Endothelial cell of umbilical vein (primary cell): ENCODE data around the gene RASGRP4. TPM values are rescaled to one million over a fixed set of nuclear protein-coding genes. Genes with fewer than 3 reads are reported as not detected.

ENCODE experiments used
- BruUV-seq: library from RNA; stranded (reverse); fragments of 400-500 nt; replicated peaks from 2 replicates; lab custom pipeline; 2021; lab: Mats Ljungman, UMichigan
- CTCF ChIA-PET: fragments of 300-600, 350-600 bp; sonication (Branson Sonifier 250); formaldehyde crosslinking; loops from one replicate; lab custom pipeline; 2021; ENCODE audit warnings: antibody characterized with exemption, inconsistent platforms; lab: Charles Lee
- POLR2A ChIA-PET: fragments of 300-600, 350-600 bp; sonication (Branson Sonifier 250); formaldehyde crosslinking; loops from one replicate; lab custom pipeline; 2021; ENCODE audit warnings: antibody characterized with exemption, inconsistent platforms; lab: Charles Lee
- DNase-seq: peaks from one replicate; pipeline ENCODE4 v3.0.0-alpha.2; 2011; ENCODE audit warnings: low read depth, low spot score
- FAIRE-seq: peaks from 2 replicates; lab custom pipeline; 2011; peaks lifted over from hg19 to GRCh38; lab: Jason Lieb, UNC
- H2AFZ ChIP-seq: 2 replicates; pipeline ENCODE4 v1.6.0; 2012; ENCODE audit warnings: low read depth, low read length, control low read depth, inconsistent platforms
- H3K27ac ChIP-seq: 2 replicates; pipeline ENCODE4 v1.5.1; 2011; ENCODE audit warnings: low read depth, mild to moderate bottlenecking, control low read depth, low read length, moderate library complexity; ENCODE audit not compliant: insufficient read depth
- H3K27me3 ChIP-seq, 2 experiments: 2 replicates each; pipeline versions ENCODE4 v1.6.0 to v1.6.1; 2011; ENCODE audit warnings: low read length in 2 of 2, mixed read lengths in 1 of 2; ENCODE audit not compliant: control insufficient read depth in 2 of 2, insufficient read depth in 2 of 2
- H3K36me3 ChIP-seq, 2 experiments: 2 replicates in 1 of 2; 3 replicates in 1 of 2; pipeline ENCODE4 v1.5.1; 2011; ENCODE audit warnings: low read length in 2 of 2, mild to moderate bottlenecking in 1 of 2, moderate library complexity in 1 of 2; ENCODE audit not compliant: control insufficient read depth in 2 of 2, insufficient read depth in 2 of 2; ENCODE audit errors: extremely low read depth in 1 of 2
- H3K4me1 ChIP-seq: 3 replicates; pipeline ENCODE4 v1.5.1; 2011; ENCODE audit warnings: mild to moderate bottlenecking, low read length; ENCODE audit not compliant: control insufficient read depth, insufficient read depth; ENCODE audit errors: extremely low read depth
- H3K4me2 ChIP-seq: 2 replicates; pipeline ENCODE4 v1.6.1; 2011; ENCODE audit warnings: low read length, control low read depth, mixed read lengths; ENCODE audit not compliant: insufficient read depth
- H3K4me3 ChIP-seq, 3 experiments: fragments of 200-600 bp in 1 of 3; sonication (generic), shearing (Covaris generic) in 1 of 3; replicated peaks in 1 of 3; 2 replicates each; pipeline ENCODE4 v1.5.1; 2011 to 2016; ENCODE audit warnings: control low read depth in 3 of 3, low read length in 3 of 3, mild to moderate bottlenecking in 2 of 3, inconsistent platforms in 1 of 3, low read depth in 1 of 3, moderate library complexity in 1 of 3; ENCODE audit not compliant: insufficient read depth in 1 of 3
- H3K79me2 ChIP-seq: 2 replicates; pipeline ENCODE4 v1.6.0; 2012; ENCODE audit warnings: low read length, inconsistent platforms; ENCODE audit not compliant: control insufficient read depth, insufficient read depth
- H3K9ac ChIP-seq: replicated peaks from 2 replicates; pipeline ENCODE3; 2011; ENCODE audit warnings: low read length, control low read depth; ENCODE audit not compliant: insufficient read depth; ENCODE audit errors: extremely low read depth
- H3K9me1 ChIP-seq: replicated peaks from 3 replicates; pipeline ENCODE4 v1.6.0; 2011; ENCODE audit warnings: mild to moderate bottlenecking, low read length; ENCODE audit not compliant: control insufficient read depth, insufficient read depth; ENCODE audit errors: extremely low read depth
- H3K9me3 ChIP-seq: replicated peaks from 2 replicates; pipeline ENCODE4 v1.5.1; 2012; ENCODE audit warnings: low read length, inconsistent platforms; ENCODE audit not compliant: control insufficient read depth, insufficient read depth
- H4K20me1 ChIP-seq: replicated peaks from 2 replicates; pipeline ENCODE3; 2011; ENCODE audit warnings: mild to moderate bottlenecking, low read length; ENCODE audit not compliant: control insufficient read depth, insufficient read depth; ENCODE audit errors: extremely low read depth
- EZH2 ChIP-seq: IDR thresholded peaks from 2 replicates; pipeline ENCODE4 v1.6.1; 2012; ENCODE audit warnings: borderline replicate concordance, low read depth, mild to moderate bottlenecking, moderate library complexity, low read length, inconsistent platforms; ENCODE audit not compliant: severe bottlenecking
- FOS ChIP-seq: IDR thresholded peaks from 2 replicates; pipeline ENCODE4 v1.6.1; 2011; ENCODE audit warnings: mild to moderate bottlenecking, low read length, moderate library complexity, borderline replicate concordance; ENCODE audit not compliant: insufficient read depth
- GATA2 ChIP-seq: IDR thresholded peaks from 2 replicates; pipeline ENCODE4 v1.7.0; 2011; ENCODE audit warnings: low read depth, mild to moderate bottlenecking, moderate library complexity, mixed read lengths, low read length; ENCODE audit not compliant: insufficient read length, insufficient read depth
- JUN ChIP-seq: IDR thresholded peaks from 2 replicates; pipeline ENCODE4 v1.6.1; 2011; ENCODE audit warnings: borderline replicate concordance, low read depth; ENCODE audit not compliant: insufficient read length, insufficient read depth
- MYC ChIP-seq: IDR thresholded peaks from one replicate; pipeline ENCODE4 v1.6.1; 2011; ENCODE audit warnings: mild to moderate bottlenecking, low read depth, low read length
- POLR2A ChIP-seq: IDR thresholded peaks from 2 replicates; pipeline ENCODE4 v1.6.1; 2012; ENCODE audit warnings: low read depth, mild to moderate bottlenecking, control low read depth, low read length
- POLR2AphosphoS5 ChIP-seq: IDR thresholded peaks from 2 replicates; pipeline ENCODE4 v1.6.1; 2012; ENCODE audit warnings: low read depth, mild to moderate bottlenecking, control low read depth, low read length, moderate library complexity; ENCODE audit not compliant: insufficient read depth
- dilution Hi-C: fragments of 300-500 bp; cut with MboI; formaldehyde crosslinking; loops from one replicate; pipeline ENCODE4 v1.15.0; 2019; ENCODE audit warnings: low sequenced_read_pairs; ENCODE audit not compliant: extremely low pct_ligation_motif_present
- intact Hi-C: fragments of 100-400 bp; cut with micrococcal nuclease; formaldehyde crosslinking; loops from one replicate; pipeline ENCODE4 v1.10.0; 2022
- polyA plus RNA-seq, 4 experiments: library from polyadenylated mRNA; depleted of rRNA in 3 of 4; stranded (reverse) in 3 of 4; unstranded in 1 of 4; fragments of >200 nt; gene quantifications; 2 replicates each; pipeline versions ENCODE4 v1.2.1 to v1.2.3, GENCODE V29; 2011 to 2012; ENCODE audit warnings: missing spikeins in 1 of 4
- total RNA-seq: library from RNA; stranded (reverse); gene quantifications from 2 replicates; pipeline ENCODE4 v1.2.3, GENCODE V29; 2021
- TF ChIP-seq, protein P1 (sequence below), 2 donors: IDR thresholded peaks; 1 replicate in 1 of 2; 2 replicates in 1 of 2; pipeline ENCODE4 v1.5.1; 2011; ENCODE audit warnings: low read length in 2 of 2, mild to moderate bottlenecking in 2 of 2, moderate library complexity in 2 of 2, control low read depth in 1 of 2, inconsistent platforms in 1 of 2, low read depth in 1 of 2; ENCODE audit not compliant: insufficient read depth in 1 of 2; ENCODE audit errors: extremely low read depth in 1 of 2
- TF ChIP-seq, protein P2 (sequence below): IDR thresholded peaks from 2 replicates; pipeline ENCODE4 v1.6.1; 2011; ENCODE audit not compliant: insufficient read depth, insufficient read length

The RASGRP4 gene
- total and polyA plus RNA-seq, 2 donors (not counting 3 experiments of a cell fraction or from before 2014, with no cell fraction given), result not detected

DNA sequence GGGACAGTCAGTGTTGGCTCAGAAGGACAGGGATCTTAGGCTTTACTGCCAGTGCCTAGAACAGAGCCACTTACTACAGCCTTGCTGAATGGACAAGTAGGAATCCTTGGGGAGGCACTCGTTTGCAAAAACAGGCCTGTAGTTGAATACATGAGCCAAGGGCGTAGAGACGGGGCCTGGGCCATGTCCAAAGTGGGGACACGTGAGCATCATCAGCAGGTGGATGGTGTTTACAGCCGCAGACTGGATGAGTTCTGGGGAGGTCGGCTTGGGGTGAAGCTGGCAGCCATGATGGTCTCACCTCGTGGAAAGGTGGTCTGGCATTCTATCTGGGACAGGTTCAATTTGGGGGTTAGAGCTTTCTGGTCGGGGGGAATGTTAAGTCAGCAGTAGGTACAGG is 25.0 kb upstream of the RASGRP4 start:
- Histone ChIP-seq H3K9me1 (no peaks in the 10 kb centered on the region), H2AFZ (no peak overlapping the region), H4K20me1 (no peaks in the 10 kb centered on the region), H3K27ac (no peak overlapping the region), H3K4me2 (no peak overlapping the region), H3K4me3 (no peak overlapping the region), H3K27me3 (no peaks in the 10 kb centered on the region), H3K9me3 (no peaks in the 10 kb centered on the region), H3K79me2 (no peaks in the 10 kb centered on the region), H3K36me3 (no peaks in the 10 kb centered on the region), H3K4me1 (no peaks in the 10 kb centered on the region), H3K9ac (no peak overlapping the region)
- BruUV-seq, result no TSS peak
- ChIA-PET POLR2A (no interaction called here), CTCF (no interaction called here)
- TF ChIP-seq, protein P1, sequence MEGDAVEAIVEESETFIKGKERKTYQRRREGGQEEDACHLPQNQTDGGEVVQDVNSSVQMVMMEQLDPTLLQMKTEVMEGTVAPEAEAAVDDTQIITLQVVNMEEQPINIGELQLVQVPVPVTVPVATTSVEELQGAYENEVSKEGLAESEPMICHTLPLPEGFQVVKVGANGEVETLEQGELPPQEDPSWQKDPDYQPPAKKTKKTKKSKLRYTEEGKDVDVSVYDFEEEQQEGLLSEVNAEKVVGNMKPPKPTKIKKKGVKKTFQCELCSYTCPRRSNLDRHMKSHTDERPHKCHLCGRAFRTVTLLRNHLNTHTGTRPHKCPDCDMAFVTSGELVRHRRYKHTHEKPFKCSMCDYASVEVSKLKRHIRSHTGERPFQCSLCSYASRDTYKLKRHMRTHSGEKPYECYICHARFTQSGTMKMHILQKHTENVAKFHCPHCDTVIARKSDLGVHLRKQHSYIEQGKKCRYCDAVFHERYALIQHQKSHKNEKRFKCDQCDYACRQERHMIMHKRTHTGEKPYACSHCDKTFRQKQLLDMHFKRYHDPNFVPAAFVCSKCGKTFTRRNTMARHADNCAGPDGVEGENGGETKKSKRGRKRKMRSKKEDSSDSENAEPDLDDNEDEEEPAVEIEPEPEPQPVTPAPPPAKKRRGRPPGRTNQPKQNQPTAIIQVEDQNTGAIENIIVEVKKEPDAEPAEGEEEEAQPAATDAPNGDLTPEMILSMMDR (IDR thresholded peaks at IDR 0.05; ENCODE audit: extremely low read depth in 1 of 2, insufficient read depth in 1 of 2, low read depth in 1 of 2, low read length in 2 of 2), result no peak
- no peak for TF ChIP-seq EZH2
- TF ChIP-seq FOS, result no peak
- TF ChIP-seq, protein P2, sequence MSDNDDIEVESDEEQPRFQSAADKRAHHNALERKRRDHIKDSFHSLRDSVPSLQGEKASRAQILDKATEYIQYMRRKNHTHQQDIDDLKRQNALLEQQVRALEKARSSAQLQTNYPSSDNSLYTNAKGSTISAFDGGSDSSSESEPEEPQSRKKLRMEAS, result no peak
- TF ChIP-seq GATA2, result no peak
- no peak for TF ChIP-seq POLR2AphosphoS5
- TF ChIP-seq JUN, result no peak
- no peak for TF ChIP-seq POLR2A
- no peak for TF ChIP-seq MYC
- dilution Hi-C loops (no loop called here), intact Hi-C loops (no loop called here)
- FAIRE-seq (no peak), DNase-seq (no peak)
